Ovary (tissue), 3 donors: Measurements from ENCODE around the gene MAPK13.

ENCODE experiments used
- POLR2A ChIP-seq: fragments of 450-650 bp; IDR thresholded peaks from one replicate; pipeline ENCODE4 v1.6.1; 2017; ENCODE audit warnings: antibody characterized with exemption, mild to moderate bottlenecking, moderate library complexity
- TF ChIP-seq, protein P1 (sequence below), 3 donors: fragments of 450-650 bp in 2 of 3; fragments of 200-600 bp in 1 of 3; IDR thresholded peaks; one replicate each; pipeline versions ENCODE4 v1.5.1 to v1.8.0; 2016 to 2022; ENCODE audit warnings: antibody characterized with exemption in 3 of 3, mild to moderate bottlenecking in 1 of 3
- donor health status: DM: no; HTN: no; CAD: no.

DNA sequence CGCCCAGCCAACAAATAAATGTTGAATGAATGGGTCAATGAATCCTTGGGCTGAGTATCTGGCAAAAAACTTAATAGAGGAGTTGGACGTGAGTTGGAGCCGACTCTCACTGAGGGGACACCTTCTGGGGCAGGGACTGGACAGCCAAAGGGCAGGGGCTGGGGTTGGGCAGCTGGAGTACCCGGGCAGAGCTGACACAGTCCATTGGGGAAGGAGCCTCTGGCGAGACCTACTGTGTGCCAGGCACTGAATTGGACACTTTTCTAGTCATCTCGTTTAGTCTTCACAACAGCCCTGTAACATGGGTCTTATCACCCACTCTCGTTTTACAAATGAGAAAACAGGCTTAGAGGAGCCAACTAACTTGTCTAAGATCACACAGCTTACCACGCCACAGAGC, 4.7 kb upstream of the MAPK13 start:
- no peak for TF ChIP-seq POLR2A
- TF ChIP-seq, protein P1, sequence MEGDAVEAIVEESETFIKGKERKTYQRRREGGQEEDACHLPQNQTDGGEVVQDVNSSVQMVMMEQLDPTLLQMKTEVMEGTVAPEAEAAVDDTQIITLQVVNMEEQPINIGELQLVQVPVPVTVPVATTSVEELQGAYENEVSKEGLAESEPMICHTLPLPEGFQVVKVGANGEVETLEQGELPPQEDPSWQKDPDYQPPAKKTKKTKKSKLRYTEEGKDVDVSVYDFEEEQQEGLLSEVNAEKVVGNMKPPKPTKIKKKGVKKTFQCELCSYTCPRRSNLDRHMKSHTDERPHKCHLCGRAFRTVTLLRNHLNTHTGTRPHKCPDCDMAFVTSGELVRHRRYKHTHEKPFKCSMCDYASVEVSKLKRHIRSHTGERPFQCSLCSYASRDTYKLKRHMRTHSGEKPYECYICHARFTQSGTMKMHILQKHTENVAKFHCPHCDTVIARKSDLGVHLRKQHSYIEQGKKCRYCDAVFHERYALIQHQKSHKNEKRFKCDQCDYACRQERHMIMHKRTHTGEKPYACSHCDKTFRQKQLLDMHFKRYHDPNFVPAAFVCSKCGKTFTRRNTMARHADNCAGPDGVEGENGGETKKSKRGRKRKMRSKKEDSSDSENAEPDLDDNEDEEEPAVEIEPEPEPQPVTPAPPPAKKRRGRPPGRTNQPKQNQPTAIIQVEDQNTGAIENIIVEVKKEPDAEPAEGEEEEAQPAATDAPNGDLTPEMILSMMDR (IDR thresholded peaks at IDR 0.05), result no peak
